NCI-H1105 (cell line): ENCODE results near the gene NOL4L.

Source experiments
- DNase-seq: peaks from one replicate; lab custom pipeline; 2025; lab: John Stamatoyannopoulos, UW

The NOL4L gene

DNA sequence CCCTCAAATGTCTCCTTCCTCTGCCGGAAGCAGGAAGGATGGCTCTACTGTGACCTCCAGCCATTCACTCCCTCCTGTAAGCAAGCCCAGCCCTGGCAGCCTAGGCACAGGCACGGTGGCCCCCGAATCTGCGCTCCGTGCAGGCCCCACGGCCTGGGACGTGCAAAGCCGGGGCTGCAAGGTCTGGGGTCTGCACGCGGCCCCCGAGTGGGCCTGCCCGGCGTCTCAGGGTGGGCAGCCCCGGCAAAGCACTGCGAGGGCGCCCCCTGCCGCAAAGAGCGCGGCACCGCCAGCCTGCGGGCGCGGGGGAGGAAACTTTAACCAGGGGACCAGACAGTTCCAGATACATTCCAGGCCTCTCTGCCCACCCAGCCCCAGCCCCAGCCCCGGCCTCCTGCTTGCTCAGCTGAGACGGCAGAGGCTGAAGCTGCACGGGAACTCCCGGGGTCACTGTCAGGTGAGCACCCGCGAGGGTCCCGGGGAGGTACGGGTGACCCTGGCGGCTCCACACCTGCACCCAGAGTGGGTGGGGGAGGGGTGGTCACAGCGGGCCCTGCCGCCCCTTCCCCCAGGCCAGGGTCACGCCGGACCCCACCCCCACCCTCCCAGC is 128.2 kb downstream of the NOL4L start:
- DNase-seq = no peak

DNA sequence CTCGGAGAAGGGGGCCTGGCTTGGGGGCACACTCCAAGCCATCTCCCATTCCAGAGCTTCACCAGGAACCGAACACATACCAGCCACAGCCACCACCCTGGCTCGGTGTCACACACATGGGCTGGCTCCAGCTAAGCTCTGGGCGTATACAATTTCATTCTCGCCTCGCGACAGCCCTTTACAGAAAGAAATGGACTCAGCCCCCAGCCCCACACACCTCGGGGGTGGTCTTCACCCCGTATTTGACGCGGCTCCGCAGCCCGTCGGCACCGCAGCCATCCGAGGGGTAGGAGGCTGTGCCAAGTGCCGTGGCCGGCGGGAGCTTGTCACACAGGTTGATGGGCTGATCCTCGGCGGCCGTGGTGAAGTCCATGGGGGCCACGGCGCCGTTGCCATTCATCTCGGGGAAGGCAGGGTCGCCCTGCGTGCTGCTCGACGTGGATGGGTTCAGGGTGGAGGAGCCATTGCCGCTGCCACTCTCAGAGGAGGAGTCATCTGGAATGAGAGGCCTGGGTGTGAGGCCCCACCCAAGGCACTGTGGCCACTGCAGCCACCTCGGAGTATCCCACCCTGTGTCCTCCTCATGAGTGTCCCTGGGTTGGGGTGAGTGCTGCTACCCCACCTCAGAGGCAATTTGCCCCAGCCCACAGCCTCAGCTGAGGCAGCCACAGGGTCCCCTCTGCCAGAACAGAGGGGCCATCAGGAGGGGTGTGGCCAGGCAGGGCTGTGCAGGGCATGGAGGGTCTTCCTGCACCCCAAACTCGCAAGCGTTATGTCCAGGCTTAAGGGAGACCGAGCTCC is 129.0 kb downstream of the NOL4L start:
- DNase-seq = no peak

DNA sequence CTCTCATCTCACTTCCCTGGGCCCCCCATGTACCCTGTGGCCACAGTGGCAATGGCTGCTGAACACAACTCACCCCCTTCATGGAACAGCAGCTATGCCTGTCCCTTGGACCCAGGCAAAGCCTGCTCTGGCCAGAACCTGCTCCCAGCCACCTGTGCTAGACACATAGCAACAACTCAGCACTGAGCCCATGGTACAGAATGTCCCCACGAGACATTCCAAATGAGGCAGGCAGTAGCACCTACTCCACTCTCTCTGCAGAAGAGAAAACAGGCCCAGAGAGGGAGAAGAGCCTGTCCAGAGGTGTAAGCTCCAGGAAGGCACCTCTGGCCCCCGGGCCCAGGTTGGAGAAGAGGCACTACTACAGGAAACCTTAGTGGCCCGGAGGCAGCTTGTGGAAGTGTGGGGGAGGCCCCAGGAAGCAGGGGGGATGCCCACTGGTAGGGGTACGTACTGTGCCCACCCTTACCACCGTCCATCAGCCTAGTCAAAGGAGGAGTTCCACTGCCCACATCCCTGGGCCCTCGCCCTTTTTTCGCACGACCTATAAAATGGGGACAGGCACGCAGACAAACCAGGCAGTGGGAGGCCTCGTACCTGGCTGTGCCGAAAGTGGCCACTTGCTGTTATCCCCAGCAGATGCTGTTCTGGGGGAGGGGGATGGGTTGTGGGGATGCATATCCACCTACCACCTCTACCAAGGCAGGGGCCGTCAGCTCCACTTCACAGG is 129.8 kb downstream of the NOL4L start:
- DNase-seq = no peak

DNA sequence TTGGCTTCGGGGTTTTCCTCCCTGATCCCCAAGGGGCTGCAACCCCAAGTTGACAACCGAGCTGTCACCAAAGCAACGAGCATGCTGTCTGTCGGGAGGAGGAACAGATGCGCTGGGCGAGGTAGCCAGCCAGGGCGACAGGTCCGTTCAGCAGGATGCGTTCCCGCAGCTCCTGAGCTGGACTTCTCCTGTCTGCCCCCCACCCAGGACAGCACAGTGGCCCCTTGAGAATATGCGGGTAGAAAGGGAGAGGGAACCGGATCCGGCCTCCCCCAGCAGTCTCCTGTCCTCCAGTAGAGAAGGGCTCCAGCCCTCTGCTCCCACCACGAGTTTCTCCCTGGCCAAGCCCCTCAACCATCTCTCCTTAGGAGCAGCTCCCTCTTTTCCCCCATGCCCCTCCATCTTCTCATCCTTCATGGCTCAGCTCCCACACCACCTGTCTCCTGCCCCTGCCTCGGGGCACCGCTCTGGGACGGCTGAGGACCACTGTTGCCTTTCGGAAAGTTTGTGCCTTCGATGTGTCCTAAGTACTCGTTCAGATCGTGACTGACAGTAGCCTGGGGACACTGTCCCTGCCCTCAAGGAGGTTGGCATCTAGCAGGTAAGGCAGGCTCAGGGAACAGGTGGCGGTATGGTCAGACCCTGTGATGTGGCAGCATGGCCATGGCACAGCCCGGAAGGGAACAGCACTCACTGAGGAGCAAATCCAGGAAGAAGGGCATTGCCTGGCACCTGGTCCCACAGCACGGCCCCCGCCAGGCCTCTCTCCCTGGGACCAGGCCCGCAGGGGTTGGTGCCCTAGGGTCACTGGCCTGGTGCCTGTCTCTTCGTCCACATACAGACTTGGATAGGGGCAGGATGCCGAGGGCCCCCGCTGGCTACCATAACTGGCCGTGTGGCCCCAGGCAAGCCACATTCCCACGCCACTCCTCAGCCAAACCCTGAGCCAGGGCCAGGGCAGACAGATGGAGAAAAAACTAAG is 130.7 kb downstream of the NOL4L start:
- DNase-seq = no peak

DNA sequence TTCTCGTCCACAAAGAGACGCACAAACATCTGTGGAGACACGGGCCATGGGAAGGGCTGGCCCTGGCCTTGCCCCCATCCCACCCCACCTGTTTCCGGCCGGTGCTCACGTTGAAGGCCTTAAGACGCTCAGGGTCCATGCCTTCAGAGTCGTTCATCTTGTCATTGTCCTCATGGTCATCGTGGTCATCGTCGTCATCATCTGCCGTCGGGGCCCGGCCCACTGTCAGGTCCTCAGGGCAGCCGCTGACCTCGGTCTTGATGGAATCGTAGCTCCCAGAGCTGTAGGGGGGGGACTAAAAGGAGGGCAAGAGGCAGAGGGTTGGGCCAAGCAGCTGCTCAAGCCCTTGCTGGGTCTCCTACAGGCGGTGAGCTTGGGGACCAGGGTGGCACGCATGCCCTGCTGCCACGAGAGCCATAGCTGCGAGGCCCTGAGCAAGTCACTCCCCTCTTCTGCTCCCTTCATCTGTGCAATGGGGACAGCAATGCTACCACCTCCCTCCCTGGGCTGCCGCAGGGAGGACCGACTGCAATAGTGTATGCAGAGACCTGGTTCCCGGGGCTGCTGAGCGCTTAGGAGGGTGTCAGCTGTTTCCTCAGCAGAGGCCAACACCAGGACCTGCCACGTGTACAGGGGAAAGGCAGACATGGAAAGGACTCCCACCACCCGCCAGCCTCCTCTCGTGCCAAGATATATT is 131.5 kb downstream of the NOL4L start:
- DNase-seq = no peak

DNA sequence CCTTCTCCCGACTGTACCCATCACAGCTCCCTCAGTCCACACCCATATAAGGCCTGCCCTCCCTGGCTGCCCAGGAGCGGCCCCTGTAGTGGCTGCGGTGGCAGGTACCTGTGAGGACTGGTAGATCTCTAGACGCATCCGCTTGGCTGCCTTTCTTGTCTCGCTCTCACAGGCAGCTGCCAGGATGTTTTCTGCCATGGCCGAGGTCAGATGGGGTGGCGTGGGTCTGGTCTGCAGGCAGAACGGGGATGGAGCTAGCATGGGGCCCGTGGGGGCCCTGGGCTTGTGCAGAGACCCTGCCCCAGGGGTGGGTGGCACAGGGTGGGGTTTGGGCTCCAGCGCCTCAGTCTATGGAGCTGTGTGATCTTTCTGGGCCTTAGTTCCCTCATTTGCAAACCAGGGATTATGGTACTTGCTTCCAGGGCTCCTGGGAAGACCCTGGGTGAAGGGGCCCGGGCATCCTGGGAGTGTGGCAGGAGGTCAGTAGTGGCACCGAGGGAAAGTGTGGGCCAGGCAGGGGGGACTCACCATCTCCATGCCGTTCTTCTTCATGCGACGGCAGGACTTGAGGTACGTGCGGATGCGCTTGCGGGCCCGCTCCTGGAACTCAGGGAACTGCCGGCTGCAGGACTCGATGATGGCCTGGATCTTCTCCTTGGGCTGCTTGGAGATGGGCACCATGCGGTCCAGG is 132.2 kb downstream of the NOL4L start:
- DNase-seq = no peak

DNA sequence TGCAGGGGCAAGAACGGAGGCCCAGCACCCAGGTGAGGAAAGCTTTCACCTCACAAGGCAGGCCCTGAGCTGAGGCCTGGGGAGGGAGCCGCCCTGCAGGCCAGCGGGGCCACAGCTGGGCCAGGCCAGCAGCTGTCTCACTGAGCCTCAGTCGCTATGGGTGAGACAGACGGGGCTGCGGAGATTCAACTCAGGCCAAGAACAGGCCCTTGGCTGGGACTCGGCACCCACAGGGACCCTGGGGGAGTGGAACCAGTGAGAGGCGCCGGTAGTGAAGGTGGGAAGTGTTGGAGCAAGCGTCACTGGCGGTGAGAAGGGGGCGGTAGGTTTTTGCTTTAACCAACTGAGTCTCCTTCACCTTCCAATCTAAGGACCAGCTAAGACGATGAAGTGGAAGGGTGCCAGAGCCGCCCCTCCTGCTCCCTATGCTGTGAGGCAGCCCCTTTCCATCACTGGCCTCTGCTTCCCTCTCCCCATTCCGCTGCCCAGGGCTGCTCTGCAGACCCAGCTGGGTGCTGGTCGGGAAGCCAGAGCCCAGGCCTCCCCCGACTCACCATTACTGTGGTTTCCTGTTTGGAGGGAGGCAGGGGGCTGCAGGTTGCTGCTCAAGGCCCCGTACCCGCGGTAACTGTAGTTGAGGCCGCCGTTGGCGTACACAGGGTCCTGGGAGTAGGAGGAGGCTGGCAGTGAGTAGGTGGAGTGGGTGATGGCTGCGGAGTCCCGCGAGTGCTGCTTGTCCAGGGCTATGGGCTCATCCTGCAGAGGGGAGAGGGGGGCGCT is 133.3 kb downstream of the NOL4L start:
- no peak for DNase-seq

DNA sequence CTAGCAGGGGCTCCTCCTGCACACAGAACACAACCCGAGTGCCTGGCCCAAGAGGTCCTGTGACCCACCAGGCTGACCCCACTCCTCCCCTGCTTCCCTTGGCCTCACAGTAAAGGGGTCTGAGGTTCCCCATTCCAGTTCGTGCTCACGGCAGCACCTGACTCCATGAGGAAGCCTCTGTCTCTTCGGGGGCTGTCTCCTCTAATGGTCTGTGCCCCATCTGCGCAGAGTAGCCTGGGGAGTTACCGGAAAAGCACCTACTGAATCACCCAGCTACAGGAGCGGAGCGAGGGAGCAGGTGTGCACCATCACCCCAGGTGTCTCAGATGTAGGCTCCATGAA is 133.8 kb downstream of the NOL4L start:
- no peak for DNase-seq

DNA sequence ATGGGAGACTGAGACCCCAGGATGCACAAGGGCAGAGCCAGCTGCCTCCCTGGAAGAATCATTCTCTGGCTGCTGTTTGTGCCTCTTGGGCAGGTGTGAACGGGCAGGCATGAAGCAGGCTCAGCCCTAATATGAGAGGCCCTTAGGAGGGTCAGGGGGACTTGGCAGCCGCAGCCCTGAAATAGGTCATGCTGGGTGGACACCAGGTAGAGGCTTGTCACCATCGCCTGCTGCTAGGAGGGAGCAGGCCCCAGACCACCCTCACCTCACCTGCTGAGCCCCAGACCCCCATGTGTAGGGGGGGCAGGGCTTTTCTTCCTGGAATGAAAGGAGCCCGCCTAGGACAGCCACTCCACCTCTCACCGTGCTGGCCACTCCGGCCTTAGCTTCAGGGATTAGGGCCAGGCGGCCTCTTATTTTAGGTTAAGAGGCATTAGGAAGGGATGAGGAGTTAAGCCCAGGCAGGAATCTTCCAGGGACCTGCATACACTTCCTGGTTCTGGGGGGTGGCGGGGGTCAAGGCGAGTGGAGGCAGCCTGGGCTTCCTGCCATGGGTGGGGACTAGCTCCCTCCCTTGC is 134.6 kb downstream of the NOL4L start:
- no peak for DNase-seq

DNA sequence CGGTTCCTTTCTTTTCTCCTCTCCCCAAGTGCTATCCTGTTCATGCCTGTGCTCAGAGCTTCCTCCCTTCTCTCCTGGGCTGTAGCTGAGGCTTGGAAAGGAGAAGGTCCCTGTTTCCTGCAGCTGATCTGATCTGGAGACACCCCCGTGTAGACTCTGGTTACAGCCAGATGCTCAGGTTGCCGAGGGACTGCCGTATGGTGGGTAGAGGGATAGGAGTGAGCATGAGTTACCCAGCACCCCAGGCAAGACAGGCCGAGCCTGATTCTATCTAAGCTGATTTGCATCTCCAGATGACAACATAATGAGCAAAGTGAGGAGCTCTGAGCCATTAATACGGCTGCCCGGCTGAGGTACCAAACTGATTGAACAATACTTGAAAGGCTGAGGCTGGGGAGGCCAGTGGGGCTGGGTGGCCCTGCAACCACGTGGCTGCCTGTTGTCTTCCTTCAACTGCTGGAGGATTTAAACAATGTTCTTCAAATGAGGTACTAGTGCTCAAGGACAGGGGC is 135.2 kb downstream of the NOL4L start:
- DNase-seq = no peak

DNA sequence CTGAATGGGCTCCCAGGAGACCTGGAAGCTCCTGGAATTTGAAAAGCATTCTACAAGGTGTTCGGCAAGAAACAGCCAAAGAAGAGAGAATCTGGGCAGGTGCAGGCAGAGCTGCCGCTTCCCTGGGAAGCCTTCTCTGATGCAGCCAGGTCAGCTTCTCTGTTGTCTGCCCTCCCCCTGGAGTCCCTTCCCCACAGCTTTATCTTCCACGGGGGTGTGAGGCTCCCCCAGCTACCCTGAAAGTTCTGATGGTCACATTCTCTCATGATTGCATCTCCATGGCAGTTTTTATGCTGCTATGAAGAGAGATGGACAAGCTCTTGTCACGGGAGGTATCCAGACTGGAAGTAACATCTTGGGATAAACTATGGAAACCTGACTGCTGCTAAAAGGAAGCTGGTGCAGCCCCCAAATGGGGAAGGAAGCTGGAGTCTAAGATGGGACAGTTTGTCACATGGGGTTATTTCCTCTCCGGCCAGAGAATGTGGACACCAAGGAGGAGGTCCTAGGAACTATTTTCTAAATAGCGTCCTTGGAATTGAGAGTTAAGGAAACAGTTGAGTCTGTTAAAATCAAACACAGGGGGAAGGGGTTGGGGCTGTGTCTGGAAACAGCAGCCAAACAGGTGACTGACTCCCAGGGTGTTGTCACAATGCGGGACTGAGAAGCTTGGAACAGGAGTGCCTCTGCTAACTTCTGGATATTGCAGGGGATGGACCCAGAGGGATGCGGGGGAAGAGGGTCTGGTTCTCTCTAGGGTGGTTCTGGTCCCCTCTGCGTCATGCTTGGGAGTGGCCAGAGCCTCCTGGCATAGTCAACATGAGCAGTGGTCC is 135.9 kb downstream of the NOL4L start:
- DNase-seq = no peak

DNA sequence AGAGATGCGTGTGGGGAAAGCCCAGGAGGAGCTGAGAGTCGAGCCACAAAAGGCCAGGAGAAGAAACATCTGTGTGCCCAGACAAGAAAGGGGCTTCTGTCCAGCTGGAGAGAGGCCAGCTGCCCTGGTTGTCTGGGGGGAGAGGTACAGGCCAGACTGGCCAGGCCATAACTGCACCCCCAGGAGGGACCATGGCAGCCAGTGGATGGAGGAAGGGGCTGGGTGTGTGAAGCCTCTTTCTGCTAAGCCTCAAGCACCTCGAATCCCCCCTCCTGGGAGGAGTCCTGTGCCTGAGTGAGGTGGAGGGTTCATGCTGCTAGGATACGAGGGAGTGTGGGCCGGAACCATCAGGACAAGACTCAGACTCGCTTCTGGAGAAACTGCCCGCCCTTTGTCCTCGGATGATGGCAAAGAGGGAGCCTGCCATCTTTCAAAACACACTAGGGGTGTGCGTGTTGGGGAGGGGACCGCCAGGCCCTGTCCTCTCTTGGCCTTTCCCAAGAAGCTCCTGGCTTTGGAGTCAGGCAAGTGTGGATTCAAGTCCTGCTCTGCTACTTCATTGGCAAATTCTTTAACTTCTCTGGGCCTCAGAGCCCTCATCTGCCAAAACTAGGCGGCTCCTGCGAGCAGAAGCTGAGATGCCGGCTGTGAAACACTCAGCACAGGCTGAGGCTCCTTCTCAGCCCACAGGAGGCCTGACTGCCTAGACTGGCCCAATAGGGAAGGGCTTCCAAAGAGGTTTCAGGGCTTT is 136.7 kb downstream of the NOL4L start:
- DNase-seq = no peak

DNA sequence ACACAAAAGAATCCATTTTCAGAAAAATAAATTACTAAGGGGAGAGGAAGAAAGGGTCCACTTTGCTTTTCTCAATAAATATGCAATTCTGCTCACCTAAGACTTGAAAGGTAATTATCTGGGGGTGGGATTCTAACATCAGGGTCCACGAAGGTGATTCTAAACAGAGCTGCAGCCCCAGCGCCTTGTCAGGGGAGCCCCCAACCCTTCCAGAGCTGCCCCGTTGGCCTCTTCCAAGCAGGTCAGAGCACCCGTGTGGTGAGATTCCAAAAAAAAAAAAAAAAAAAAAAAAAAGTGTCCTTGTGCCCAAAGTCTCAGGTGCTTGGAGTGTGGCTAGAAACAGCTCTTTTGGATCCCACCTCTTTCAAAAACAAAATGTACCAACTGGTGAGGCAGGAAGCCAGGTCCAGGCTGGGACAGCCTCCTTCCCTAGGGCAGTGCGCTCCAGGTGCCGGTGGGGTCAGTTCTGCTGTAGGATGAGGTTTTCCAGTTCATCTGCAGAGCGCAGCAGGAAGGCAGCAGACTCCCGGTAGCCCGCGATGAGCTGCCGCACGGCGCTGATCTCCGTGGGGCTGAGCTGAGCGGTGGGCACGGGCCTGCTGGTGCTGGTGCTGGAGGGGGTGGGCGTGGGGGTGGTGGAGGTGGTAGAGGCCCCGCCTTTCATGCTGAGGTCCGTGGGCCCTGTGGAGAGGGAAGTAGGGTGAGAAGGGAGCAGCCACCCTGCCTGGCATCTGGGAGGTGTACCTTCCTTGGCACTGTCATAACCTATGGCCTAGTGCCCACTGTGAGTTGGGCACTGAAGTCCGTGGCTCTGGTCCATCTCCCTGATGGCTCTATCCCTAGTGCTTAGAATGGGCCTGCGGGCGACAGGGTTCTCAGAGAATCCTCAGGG is 137.8 kb downstream of the NOL4L start:
- DNase-seq = no peak

DNA sequence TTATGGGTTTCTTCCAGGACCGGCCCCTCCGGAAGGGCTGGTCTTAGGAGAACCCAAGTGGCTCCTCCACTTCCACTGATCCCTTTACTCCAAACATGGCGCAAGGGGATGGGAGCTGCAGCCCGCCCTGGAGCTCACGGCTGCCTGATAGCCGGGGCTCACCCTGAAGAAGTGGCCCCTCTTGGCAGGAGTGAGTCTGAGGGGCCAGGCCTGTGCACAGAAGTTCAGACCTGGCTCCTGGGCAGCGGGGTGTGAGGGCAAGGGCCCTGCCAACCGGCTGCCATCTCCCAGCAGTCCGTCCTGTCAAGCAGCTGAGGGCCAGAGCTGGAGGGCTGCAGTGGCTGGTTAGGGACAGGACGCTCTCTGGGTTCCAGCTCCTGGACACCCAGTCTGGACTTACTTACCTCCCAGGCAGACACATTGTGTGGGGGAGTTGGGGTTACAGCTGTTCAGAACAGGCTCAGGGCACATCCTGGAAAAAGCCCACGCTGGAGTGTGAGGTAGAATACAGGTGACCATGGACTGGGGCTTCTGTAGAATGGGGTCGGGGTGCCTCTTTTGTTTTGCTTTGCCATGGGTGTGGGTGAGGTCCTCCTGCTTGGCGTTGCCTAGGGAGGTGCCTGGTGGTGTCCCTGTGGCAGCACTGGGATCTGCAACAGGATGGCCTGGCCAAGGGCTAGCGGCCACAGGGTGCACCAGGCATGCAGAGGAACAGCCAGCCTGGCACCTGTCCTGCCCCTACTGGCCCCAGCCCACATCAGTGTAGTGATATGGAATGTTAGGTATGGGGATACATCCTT is 138.6 kb downstream of the NOL4L start:
- no peak for DNase-seq

DNA sequence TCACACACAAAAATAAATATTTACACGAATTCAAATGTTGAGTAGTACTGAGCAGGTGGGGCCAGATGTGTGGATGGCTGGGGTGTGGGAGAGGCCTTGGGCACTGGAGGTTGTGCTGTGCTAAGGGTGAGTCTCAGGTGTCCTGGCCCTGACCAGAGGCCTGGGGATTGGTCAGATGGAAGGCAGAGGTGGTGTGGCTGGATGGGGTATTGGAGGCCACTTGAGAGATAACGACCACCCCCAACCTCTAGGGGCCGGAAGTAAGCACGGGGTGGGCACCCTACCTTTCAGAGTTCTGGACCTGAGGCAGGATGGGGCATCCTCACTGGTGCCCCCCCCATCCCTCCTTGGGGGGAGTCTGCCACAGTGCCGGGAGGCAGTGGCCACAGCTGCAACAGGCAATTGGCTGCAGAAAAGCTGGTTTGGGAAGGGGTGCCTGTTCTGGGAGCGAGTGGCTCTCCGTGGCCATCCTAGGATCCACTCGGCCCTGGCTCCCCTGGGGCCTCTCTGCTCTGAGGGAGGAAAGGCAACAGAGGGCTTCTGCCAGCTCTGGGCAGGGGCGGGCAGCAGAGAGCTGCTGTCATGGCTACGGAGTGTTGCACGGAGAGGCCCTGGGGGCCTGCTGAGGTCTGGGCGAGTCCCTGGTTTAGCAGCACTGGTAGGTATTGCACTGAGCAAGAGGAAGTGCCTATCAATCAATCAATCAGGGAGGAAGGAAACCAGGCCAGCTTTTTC is 139.4 kb downstream of the NOL4L start:
- DNase-seq = no peak
